ENCODE results near the gene IP6K3.

- no peak for TF ChIP-seq CTCF (IDR thresholded peaks at IDR 0.05)
- no peak for TF ChIP-seq POLR2A (IDR thresholded peaks at IDR 0.05)
Measured at GRCh38 chr6:33693186-33694105, 53.3 kb downstream of the IP6K3 start.
